CD14-positive monocyte (primary cell): ENCODE data around the gene HSPB1. TPM values are rescaled to one million over a fixed set of nuclear protein-coding genes. Genes with fewer than 3 reads are reported as not detected.
"Not testable (repeated sequence)": the region's sequence is repeated elsewhere in the genome, so short reads cannot be mapped to it uniquely, and the experiment has no call there.

Source experiments
- DNase-seq, 3 donors: peaks; one replicate each; pipeline ENCODE4 v3.0.0-alpha.2; 2011 to 2022
- H2AFZ ChIP-seq: 2 replicates; pipeline ENCODE4 v1.6.0; 2012; ENCODE audit warnings: mild to moderate bottlenecking, low read depth, low read length, inconsistent platforms; ENCODE audit not compliant: insufficient read depth, poor library complexity, severe bottlenecking
- H3K27ac ChIP-seq, 2 donors: 1 replicate in 1 of 2; 2 replicates in 1 of 2; pipeline ENCODE4 v1.5.1; 2012 to 2013; ENCODE audit warnings: low read length in 2 of 2, control low read depth in 1 of 2, inconsistent platforms in 1 of 2, low read depth in 1 of 2, mild to moderate bottlenecking in 1 of 2
- H3K27me3 ChIP-seq, 2 donors: one replicate each; pipeline versions ENCODE4 v1.6.0 to v1.6.1; 2011 to 2013; ENCODE audit warnings: low read length in 2 of 2; ENCODE audit not compliant: control insufficient read depth in 2 of 2, insufficient read depth in 2 of 2
- H3K36me3 ChIP-seq, 2 donors: replicated peaks in 1 of 2; 1 replicate in 1 of 2; 2 replicates in 1 of 2; pipeline versions ENCODE4 v1.5.1 to v1.6.1; 2012 to 2013; ENCODE audit warnings: low read length in 2 of 2, control low read depth in 1 of 2, inconsistent platforms in 1 of 2, mild to moderate bottlenecking in 1 of 2; ENCODE audit not compliant: insufficient read depth in 2 of 2, control insufficient read depth in 1 of 2
- H3K4me1 ChIP-seq, 2 donors: 1 replicate in 1 of 2; 2 replicates in 1 of 2; pipeline versions ENCODE4 v1.5.1 to v1.6.1; 2012 to 2013; ENCODE audit warnings: low read length in 2 of 2, control low read depth in 1 of 2, inconsistent platforms in 1 of 2, mild to moderate bottlenecking in 1 of 2, moderate library complexity in 1 of 2; ENCODE audit not compliant: insufficient read depth in 2 of 2, control insufficient read depth in 1 of 2
- H3K4me2 ChIP-seq: replicated peaks from 2 replicates; pipeline ENCODE3; 2012; ENCODE audit warnings: low read length, moderate library complexity, mild to moderate bottlenecking; ENCODE audit not compliant: poor library complexity, severe bottlenecking; ENCODE audit errors: extremely low read depth
- H3K4me3 ChIP-seq, 3 experiments: fragments of 200-600 bp in 1 of 3; sonication (generic) in 1 of 3; replicated peaks in 1 of 3; 1 replicate in 2 of 3; 2 replicates in 1 of 3; pipeline ENCODE4 v1.5.1; 2011 to 2013; ENCODE audit warnings: low read length in 3 of 3, mild to moderate bottlenecking in 3 of 3, control low read depth in 2 of 3, low read depth in 2 of 3, inconsistent platforms in 1 of 3, moderate library complexity in 1 of 3
- H3K79me2 ChIP-seq: 2 replicates; pipeline ENCODE4 v1.6.0; 2012; ENCODE audit warnings: mild to moderate bottlenecking, control low read depth, inconsistent platforms, low read length, moderate library complexity; ENCODE audit not compliant: insufficient read depth
- H3K9ac ChIP-seq: 2 replicates; pipeline ENCODE4 v1.6.0; 2017; ENCODE audit warnings: low read length, mild to moderate bottlenecking; ENCODE audit not compliant: insufficient read depth, poor library complexity, severe bottlenecking
- H3K9me3 ChIP-seq, 2 donors: replicated peaks in 1 of 2; 1 replicate in 1 of 2; 2 replicates in 1 of 2; pipeline versions ENCODE4 v1.5.1 to v1.6.1; 2012 to 2013; ENCODE audit warnings: low read length in 2 of 2, control low read depth in 1 of 2; ENCODE audit not compliant: control insufficient read depth in 1 of 2, insufficient read depth in 1 of 2
- H4K20me1 ChIP-seq: 2 replicates; pipeline ENCODE4 v1.6.0; 2012; ENCODE audit warnings: mild to moderate bottlenecking, low read length, control low read depth, moderate library complexity; ENCODE audit not compliant: insufficient read depth
- H3K27ac Mint-ChIP-seq, 7 donors: one replicate each; pipeline ENCODE4 v1.8.0; 2020; ENCODE audit warnings: mild to moderate bottlenecking in 7 of 7, mixed read lengths in 7 of 7, moderate library complexity in 6 of 7, inconsistent platforms in 2 of 7
- H3K27me3 Mint-ChIP-seq, 3 donors: one replicate each; pipeline ENCODE4 v1.8.0; 2021 to 2022; ENCODE audit warnings: low read depth in 3 of 3, mild to moderate bottlenecking in 3 of 3, mixed read lengths in 3 of 3, moderate library complexity in 3 of 3, inconsistent platforms in 1 of 3
- H3K36me3 Mint-ChIP-seq, 2 donors: one replicate each; pipeline ENCODE4 v1.8.0; 2020; ENCODE audit warnings: mixed read lengths in 2 of 2, inconsistent platforms in 1 of 2, mild to moderate bottlenecking in 1 of 2
- H3K4me1 Mint-ChIP-seq: one replicate; pipeline ENCODE4 v1.8.0; 2020; ENCODE audit warnings: mild to moderate bottlenecking, mixed read lengths
- H3K4me3 Mint-ChIP-seq, 2 donors: one replicate each; pipeline ENCODE4 v1.8.0; 2020; ENCODE audit warnings: mild to moderate bottlenecking in 2 of 2, mixed read lengths in 2 of 2, moderate library complexity in 1 of 2
- H3K9me3 Mint-ChIP-seq, 7 donors: one replicate each; pipeline ENCODE4 v1.8.0; 2020 to 2022; ENCODE audit warnings: mixed read lengths in 7 of 7, mild to moderate bottlenecking in 6 of 7, moderate library complexity in 6 of 7, inconsistent platforms in 2 of 7
- CTCF ChIP-seq: fragments of 200-600 bp; IDR thresholded peaks from one replicate; pipeline ENCODE4 v1.8.0; 2022; ENCODE audit warnings: antibody characterized with exemption, mild to moderate bottlenecking
- WGBS: methylation state at CpG from one replicate; pipeline ENCODE4 v1.1.5; 2013; ENCODE audit warnings: missing lambda C conversion rate; ENCODE audit not compliant: insufficient coverage; 5-methylcytosine and 5-hydroxymethylcytosine counted together
- intact Hi-C, 2 donors: fragments of 100-400 bp; cut with micrococcal nuclease; formaldehyde crosslinking; loops; one replicate each; pipeline versions ENCODE4 v1.15.0 to v1.15.1; 2023
- polyA plus RNA-seq, 3 donors: library from polyadenylated mRNA; depleted of rRNA in 1 of 3; unstranded in 2 of 3; stranded (reverse) in 1 of 3; fragments of 300-500 nt in 2 of 3; fragments of >200 nt in 1 of 3; fragmentation: Illumina TruSeq in 2 of 3; gene quantifications; 1 replicate in 2 of 3; 2 replicates in 1 of 3; pipeline ENCODE4 v1.2.3, GENCODE V29; 2012 to 2021

Gene HSPB1
- polyA plus RNA-seq, 3 donors, result 8.3 to 20.7 (median 8.9) TPM

GRCh38 chr7:76334320-76334967 is 32.0 kb downstream of the HSPB1 start:
- Mint-ChIP-seq H3K27me3 (no peaks in the 10 kb centered on the region), H3K36me3 (peaks cover 19 to 55% of the 10 kb centered on the region in 2 donors), H3K27ac (peak overlapping the region in 5 of 7 donors; percentile 3 to 68 (median 24)), H3K4me3 (no peak overlapping the region), H3K9me3 (no peaks in the 10 kb centered on the region), H3K4me1 (peaks cover 67% of the 10 kb centered on the region)
- Histone ChIP-seq H3K4me1 (peaks cover 29 to 34% of the 10 kb centered on the region in 2 donors), H3K27ac (no peak overlapping the region), H3K4me3 (no peak overlapping the region), H3K79me2 (peaks cover 100% of the 10 kb centered on the region), H3K9ac (no peak overlapping the region), H3K4me2 (no peak overlapping the region), H4K20me1 (peaks cover 100% of the 10 kb centered on the region), H3K36me3 (peaks cover 10 to 38% of the 10 kb centered on the region in 2 donors), H2AFZ (no peak overlapping the region), H3K9me3 (no peaks in the 10 kb centered on the region), H3K27me3 (no peaks in the 10 kb centered on the region)
- no peak for DNase-seq
- intact Hi-C loops, result no loop called here
- no peak for TF ChIP-seq CTCF
- no CpG with 5 or more reads among the region's 6 CpGs for WGBS

- peaks cover 63% of the 10 kb centered on the region for H3K4me1 Mint-ChIP-seq
- H3K9me3 ChIP-seq, H3K9ac ChIP-seq, H2AFZ ChIP-seq, H3K4me2 ChIP-seq, H3K4me3 ChIP-seq, H3K27me3 ChIP-seq, H3K9me3 Mint-ChIP-seq, H3K27me3 Mint-ChIP-seq, H3K4me3 Mint-ChIP-seq, DNase-seq, intact Hi-C loops: not testable (repeated sequence)
- H3K27ac ChIP-seq, result peak overlapping the region in 1 of 2 donors; percentile 40
- no CpG with 5 or more reads among the region's 2 CpGs for WGBS
- H3K4me1 ChIP-seq, result peaks cover 29 to 34% of the 10 kb centered on the region in 2 donors
- H3K27ac Mint-ChIP-seq, result peak overlapping the region in 2 of 7 donors; percentile 19 to 26
- H3K36me3 ChIP-seq, result peaks cover 2 to 40% of the 10 kb centered on the region in 2 donors
- peaks cover 100% of the 10 kb centered on the region for H4K20me1 ChIP-seq
- peaks cover 100% of the 10 kb centered on the region for H3K79me2 ChIP-seq
- peaks cover 16 to 54% of the 10 kb centered on the region in 2 donors for H3K36me3 Mint-ChIP-seq
Measured at GRCh38 chr7:76335417-76335816, 32.9 kb downstream of the HSPB1 start.
